H1 (cell line): Measurements from ENCODE around the gene RALGAPB.

Experiments used
- CREB1 ChIP-seq: IDR thresholded peaks from 2 replicates; pipeline ENCODE4 v1.6.1; 2012; ENCODE audit warnings: inconsistent platforms
- JUND ChIP-seq: IDR thresholded peaks from 2 replicates; pipeline ENCODE4 v1.6.1; 2011; ENCODE audit warnings: mild to moderate bottlenecking, improper control_type of control experiment, low read length
- POLR2A ChIP-seq, 2 experiments: IDR thresholded peaks; 1 replicate in 1 of 2; 2 replicates in 1 of 2; pipeline ENCODE4 v1.6.1; 2011; ENCODE audit warnings: low read depth in 2 of 2, low read length in 2 of 2, mild to moderate bottlenecking in 2 of 2; ENCODE audit errors: control extremely low read depth in 1 of 2
- POLR2AphosphoS5 ChIP-seq: IDR thresholded peaks from 2 replicates; pipeline ENCODE4 v1.6.1; 2011; ENCODE audit warnings: low read depth, low read length
- TF ChIP-seq, protein P1 (sequence below), 3 experiments: IDR thresholded peaks; 1 replicate in 2 of 3; 2 replicates in 1 of 3; pipeline versions ENCODE4 v1.5.1 to v1.6.1; 2011; ENCODE audit warnings: low read length in 3 of 3, mild to moderate bottlenecking in 3 of 3, inconsistent platforms in 2 of 3, low read depth in 1 of 3, moderate library complexity in 1 of 3; ENCODE audit not compliant: insufficient read depth in 1 of 3; ENCODE audit errors: control extremely low read depth in 1 of 3

DNA sequence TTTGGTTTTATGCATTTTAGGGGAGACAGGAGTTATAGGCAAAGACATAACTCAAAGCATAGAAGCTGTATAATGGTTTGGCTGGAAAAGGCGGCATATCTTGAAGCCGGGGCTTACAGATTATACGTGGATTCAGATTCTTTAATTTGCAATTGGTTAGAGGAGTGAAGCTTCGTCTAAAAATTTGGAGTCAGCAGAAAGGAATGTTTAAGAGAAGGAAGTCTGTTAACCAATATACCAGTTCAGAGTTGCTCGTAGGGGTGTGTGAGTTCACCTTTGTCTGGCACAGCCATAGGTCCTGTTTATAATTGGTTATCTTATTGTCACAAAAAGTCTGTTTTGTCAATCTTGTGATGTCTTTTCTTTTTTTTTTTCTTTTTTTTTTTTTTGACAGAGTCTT, 137.9 kb downstream of the RALGAPB start:
- TF ChIP-seq, protein P1, sequence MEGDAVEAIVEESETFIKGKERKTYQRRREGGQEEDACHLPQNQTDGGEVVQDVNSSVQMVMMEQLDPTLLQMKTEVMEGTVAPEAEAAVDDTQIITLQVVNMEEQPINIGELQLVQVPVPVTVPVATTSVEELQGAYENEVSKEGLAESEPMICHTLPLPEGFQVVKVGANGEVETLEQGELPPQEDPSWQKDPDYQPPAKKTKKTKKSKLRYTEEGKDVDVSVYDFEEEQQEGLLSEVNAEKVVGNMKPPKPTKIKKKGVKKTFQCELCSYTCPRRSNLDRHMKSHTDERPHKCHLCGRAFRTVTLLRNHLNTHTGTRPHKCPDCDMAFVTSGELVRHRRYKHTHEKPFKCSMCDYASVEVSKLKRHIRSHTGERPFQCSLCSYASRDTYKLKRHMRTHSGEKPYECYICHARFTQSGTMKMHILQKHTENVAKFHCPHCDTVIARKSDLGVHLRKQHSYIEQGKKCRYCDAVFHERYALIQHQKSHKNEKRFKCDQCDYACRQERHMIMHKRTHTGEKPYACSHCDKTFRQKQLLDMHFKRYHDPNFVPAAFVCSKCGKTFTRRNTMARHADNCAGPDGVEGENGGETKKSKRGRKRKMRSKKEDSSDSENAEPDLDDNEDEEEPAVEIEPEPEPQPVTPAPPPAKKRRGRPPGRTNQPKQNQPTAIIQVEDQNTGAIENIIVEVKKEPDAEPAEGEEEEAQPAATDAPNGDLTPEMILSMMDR (IDR thresholded peaks at IDR 0.05; ENCODE audit: control extremely low read depth in 1 of 3, insufficient read depth in 1 of 3, low read depth in 1 of 3, low read length in 3 of 3) = no peak
- TF ChIP-seq JUND (no peak), POLR2A (IDR thresholded peaks at IDR 0.05; ENCODE audit: control extremely low read depth in 1 of 2, low read depth in 2 of 2, low read length in 2 of 2) (no peak), POLR2AphosphoS5 (no peak), CREB1 (no peak)
